Suprapubic skin (tissue), 4 donors: ENCODE results near the gene FLNB. TPM values are rescaled to one million over a fixed set of nuclear protein-coding genes. Genes with fewer than 3 reads are reported as not detected.

ENCODE experiments used
- DNase-seq, 2 donors: peaks; one replicate each; pipeline ENCODE4 v3.0.0-alpha.2; 2019; ENCODE audit warnings: low spot score in 2 of 2
- H3K27ac ChIP-seq: fragments of 200-600 bp; sonication (generic); one replicate; pipeline ENCODE4 v1.5.1; 2019
- H3K27me3 ChIP-seq: fragments of 200-600 bp; sonication (generic); one replicate; pipeline ENCODE4 v1.5.1; 2019
- H3K36me3 ChIP-seq: fragments of 200-600 bp; sonication (generic); one replicate; pipeline ENCODE4 v1.5.1; 2019
- H3K4me1 ChIP-seq: fragments of 200-600 bp; sonication (generic); one replicate; pipeline ENCODE4 v1.5.1; 2019
- H3K4me3 ChIP-seq: fragments of 200-600 bp; sonication (generic); one replicate; pipeline ENCODE4 v1.5.1; 2019; ENCODE audit warnings: mild to moderate bottlenecking
- H3K9me3 ChIP-seq: fragments of 200-600 bp; sonication (generic); one replicate; pipeline ENCODE4 v1.5.1; 2019
- EP300 ChIP-seq: sonication (generic); formaldehyde crosslinking; IDR thresholded peaks from one replicate; pipeline ENCODE4 v1.6.1; 2017; ENCODE audit warnings: antibody characterized with exemption
- POLR2A ChIP-seq, 2 donors: fragments of 450-650 bp; IDR thresholded peaks; one replicate each; pipeline ENCODE4 v1.6.1; 2017; ENCODE audit warnings: antibody characterized with exemption in 2 of 2, mild to moderate bottlenecking in 2 of 2, moderate library complexity in 2 of 2
- POLR2AphosphoS5 ChIP-seq, 3 donors: sonication (generic); formaldehyde crosslinking; IDR thresholded peaks; one replicate each; pipeline ENCODE4 v1.6.1; 2017; ENCODE audit warnings: antibody characterized with exemption in 3 of 3
- WGBS: methylation state at CpG from one replicate; pipeline ENCODE4 v1.1.5; 2018; 5-methylcytosine and 5-hydroxymethylcytosine counted together
- total RNA-seq, 4 donors: library from RNA; depleted of rRNA; stranded (reverse); fragments of >200 nt; gene quantifications; one replicate each; pipeline ENCODE4 v1.1.0, GENCODE V29; 2016
- TF ChIP-seq, protein P1 (sequence below), 2 donors: fragments of 200-600 bp in 1 of 2; fragments of 450-650 bp in 1 of 2; sonication (generic) in 1 of 2; IDR thresholded peaks; one replicate each; pipeline ENCODE4 v1.5.1; 2016 to 2019; ENCODE audit warnings: antibody characterized with exemption in 2 of 2, mild to moderate bottlenecking in 1 of 2, moderate library complexity in 1 of 2

FLNB gene
- total RNA-seq, 4 donors from 2014 or later, result 143 to 186 (median 150) TPM

DNA sequence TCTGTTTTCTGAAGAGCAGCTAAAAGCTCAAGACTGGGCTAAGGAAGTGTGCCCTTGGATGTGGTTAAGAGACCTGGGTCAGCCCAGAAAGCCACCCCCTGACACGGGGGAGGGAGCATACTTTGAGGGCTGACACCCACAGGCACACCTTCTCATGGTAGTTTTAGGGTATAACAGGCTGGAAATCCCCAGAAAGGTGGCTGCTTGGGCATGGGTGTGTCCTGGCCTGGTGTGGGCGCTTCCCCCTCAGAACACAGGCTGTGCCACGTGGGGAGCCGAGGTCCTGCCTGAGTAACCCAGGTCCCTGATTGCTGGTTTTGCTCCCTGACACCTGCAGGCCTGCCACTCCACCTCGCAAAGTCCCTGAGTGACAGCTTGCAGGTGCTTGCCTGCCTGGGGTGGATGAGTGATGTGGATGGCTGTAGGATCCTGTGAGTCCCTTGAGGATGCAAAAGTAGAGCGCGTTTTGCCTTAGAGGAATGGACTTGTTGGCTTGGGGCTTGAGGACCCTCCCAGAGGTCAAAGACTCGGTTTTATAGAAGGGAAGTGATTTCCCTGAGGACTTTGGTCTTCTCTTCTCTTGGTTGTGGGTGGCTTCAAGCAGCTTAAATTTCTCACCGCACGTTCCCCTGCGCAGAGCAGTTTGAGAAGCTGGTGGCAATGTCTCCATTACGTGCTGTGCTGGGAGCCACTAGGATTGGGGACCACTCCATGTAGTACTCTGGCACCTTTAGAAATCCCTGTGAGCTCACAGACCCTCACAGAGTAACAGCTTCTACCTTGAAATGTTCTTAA lies 108.1 kb downstream of the FLNB start:
- no peak for TF ChIP-seq EP300
- TF ChIP-seq, protein P1, sequence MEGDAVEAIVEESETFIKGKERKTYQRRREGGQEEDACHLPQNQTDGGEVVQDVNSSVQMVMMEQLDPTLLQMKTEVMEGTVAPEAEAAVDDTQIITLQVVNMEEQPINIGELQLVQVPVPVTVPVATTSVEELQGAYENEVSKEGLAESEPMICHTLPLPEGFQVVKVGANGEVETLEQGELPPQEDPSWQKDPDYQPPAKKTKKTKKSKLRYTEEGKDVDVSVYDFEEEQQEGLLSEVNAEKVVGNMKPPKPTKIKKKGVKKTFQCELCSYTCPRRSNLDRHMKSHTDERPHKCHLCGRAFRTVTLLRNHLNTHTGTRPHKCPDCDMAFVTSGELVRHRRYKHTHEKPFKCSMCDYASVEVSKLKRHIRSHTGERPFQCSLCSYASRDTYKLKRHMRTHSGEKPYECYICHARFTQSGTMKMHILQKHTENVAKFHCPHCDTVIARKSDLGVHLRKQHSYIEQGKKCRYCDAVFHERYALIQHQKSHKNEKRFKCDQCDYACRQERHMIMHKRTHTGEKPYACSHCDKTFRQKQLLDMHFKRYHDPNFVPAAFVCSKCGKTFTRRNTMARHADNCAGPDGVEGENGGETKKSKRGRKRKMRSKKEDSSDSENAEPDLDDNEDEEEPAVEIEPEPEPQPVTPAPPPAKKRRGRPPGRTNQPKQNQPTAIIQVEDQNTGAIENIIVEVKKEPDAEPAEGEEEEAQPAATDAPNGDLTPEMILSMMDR (IDR thresholded peaks at IDR 0.05), result no peak
- no peak for TF ChIP-seq POLR2AphosphoS5 (IDR thresholded peaks at IDR 0.05)
- no peak for TF ChIP-seq POLR2A (IDR thresholded peaks at IDR 0.05)
- H3K4me1 ChIP-seq, result peaks cover 54% of the 10 kb centered on the region
- no peak for DNase-seq
- no peaks in the 10 kb centered on the region for H3K27me3 ChIP-seq
- no peak overlapping the region for H3K4me3 ChIP-seq
- 88% methylated on average over 8 of the region's 12 CpGs for WGBS
- H3K27ac ChIP-seq, result no peak overlapping the region
- H3K36me3 ChIP-seq, result peaks cover 62% of the 10 kb centered on the region
- H3K9me3 ChIP-seq, result no peaks in the 10 kb centered on the region

- no peaks in the 10 kb centered on the region for H3K27me3 ChIP-seq
- H3K36me3 ChIP-seq, result peaks cover 66% of the 10 kb centered on the region
- no peak overlapping the region for H3K4me3 ChIP-seq
- H3K9me3 ChIP-seq, result no peaks in the 10 kb centered on the region
- WGBS, result 63% methylated on average over 4 of the region's 4 CpGs
- no peak for DNase-seq
- peak overlapping the region; percentile 26 for H3K27ac ChIP-seq
- TF ChIP-seq, protein P1 (IDR thresholded peaks at IDR 0.05), result no peak
- TF ChIP-seq EP300 (no peak), POLR2AphosphoS5 (IDR thresholded peaks at IDR 0.05) (no peak), POLR2A (IDR thresholded peaks at IDR 0.05) (no peak)
- H3K4me1 ChIP-seq, result peaks cover 48% of the 10 kb centered on the region
These were observed 108.8 kb downstream of the FLNB start for GRCh38 chr3:58116985-58117384.

GRCh38 chr3:58117561-58118181 lies 109.4 kb downstream of the FLNB start:
- no peaks in the 10 kb centered on the region for H3K9me3 ChIP-seq
- H3K4me1 ChIP-seq, result peaks cover 41% of the 10 kb centered on the region
- peaks cover 66% of the 10 kb centered on the region for H3K36me3 ChIP-seq
- no peak overlapping the region for H3K4me3 ChIP-seq
- TF ChIP-seq, protein P1 (IDR thresholded peaks at IDR 0.05), result no peak
- TF ChIP-seq EP300 (no peak), POLR2AphosphoS5 (IDR thresholded peaks at IDR 0.05) (no peak), POLR2A (IDR thresholded peaks at IDR 0.05) (no peak)
- no peaks in the 10 kb centered on the region for H3K27me3 ChIP-seq
- H3K27ac ChIP-seq, result peak overlapping the region; percentile 26
- WGBS, result 37% methylated on average over 10 of the region's 14 CpGs
- no peak for DNase-seq

DNA sequence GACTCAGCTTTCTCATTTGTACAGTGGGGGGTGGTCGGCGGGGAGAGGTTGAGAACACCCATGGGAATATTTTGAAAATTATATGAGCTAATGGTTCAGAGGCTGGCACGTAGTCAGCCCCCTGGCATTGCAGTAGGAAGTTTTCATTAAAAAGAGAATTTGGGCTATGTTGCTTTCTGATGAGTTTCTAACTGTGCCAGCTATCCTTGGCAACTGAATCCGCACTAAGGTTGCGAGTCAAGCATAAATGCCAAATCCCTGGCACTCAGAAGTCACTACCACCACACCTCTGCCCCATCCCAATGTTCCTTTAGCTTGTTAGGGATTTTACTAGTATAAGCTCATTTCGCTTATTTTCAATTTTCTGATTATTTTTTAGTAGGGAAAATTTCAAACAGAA lies 111.0 kb downstream of the FLNB start:
- H3K36me3 ChIP-seq, result peaks cover 69% of the 10 kb centered on the region
- no peak overlapping the region for H3K27ac ChIP-seq
- no peaks in the 10 kb centered on the region for H3K9me3 ChIP-seq
- peaks cover 39% of the 10 kb centered on the region for H3K4me1 ChIP-seq
- no peaks in the 10 kb centered on the region for H3K27me3 ChIP-seq
- no peak for TF ChIP-seq EP300
- TF ChIP-seq, protein P1 (IDR thresholded peaks at IDR 0.05), result no peak
- no peak for TF ChIP-seq POLR2A (IDR thresholded peaks at IDR 0.05)
- TF ChIP-seq POLR2AphosphoS5 (IDR thresholded peaks at IDR 0.05), result no peak
- WGBS, result 72% methylated on average over 6 of the region's 6 CpGs
- DNase-seq, result no peak
- no peak overlapping the region for H3K4me3 ChIP-seq

- no peak overlapping the region for H3K4me3 ChIP-seq
- WGBS, result 66% methylated on average over 10 of the region's 10 CpGs
- TF ChIP-seq EP300 (no peak), POLR2A (IDR thresholded peaks at IDR 0.05) (no peak), POLR2AphosphoS5 (IDR thresholded peaks at IDR 0.05) (no peak)
- TF ChIP-seq, protein P1 (IDR thresholded peaks at IDR 0.05), result no peak
- peak overlapping the region; percentile 47 for H3K27ac ChIP-seq
- no peaks in the 10 kb centered on the region for H3K9me3 ChIP-seq
- H3K4me1 ChIP-seq, result peaks cover 39% of the 10 kb centered on the region
- DNase-seq, result no peak
- H3K36me3 ChIP-seq, result peaks cover 73% of the 10 kb centered on the region
- no peaks in the 10 kb centered on the region for H3K27me3 ChIP-seq
These were observed 112.0 kb downstream of the FLNB start for GRCh38 chr3:58120075-58120812.
